HG02588 (cell line): ENCODE data around the gene FAM216A.
"Not testable (repeated sequence)": the region's sequence is repeated elsewhere in the genome, so short reads cannot be mapped to it uniquely, and the experiment has no call there.

Experiments used
- ATAC-seq: cut with Tn5 transposase; IDR thresholded peaks from one replicate; pipeline ENCODE4 v1.9.1; 2021; ENCODE audit warnings: mild to moderate bottlenecking, moderate library complexity; ENCODE audit not compliant: unreplicated experiment

The FAM216A gene

DNA sequence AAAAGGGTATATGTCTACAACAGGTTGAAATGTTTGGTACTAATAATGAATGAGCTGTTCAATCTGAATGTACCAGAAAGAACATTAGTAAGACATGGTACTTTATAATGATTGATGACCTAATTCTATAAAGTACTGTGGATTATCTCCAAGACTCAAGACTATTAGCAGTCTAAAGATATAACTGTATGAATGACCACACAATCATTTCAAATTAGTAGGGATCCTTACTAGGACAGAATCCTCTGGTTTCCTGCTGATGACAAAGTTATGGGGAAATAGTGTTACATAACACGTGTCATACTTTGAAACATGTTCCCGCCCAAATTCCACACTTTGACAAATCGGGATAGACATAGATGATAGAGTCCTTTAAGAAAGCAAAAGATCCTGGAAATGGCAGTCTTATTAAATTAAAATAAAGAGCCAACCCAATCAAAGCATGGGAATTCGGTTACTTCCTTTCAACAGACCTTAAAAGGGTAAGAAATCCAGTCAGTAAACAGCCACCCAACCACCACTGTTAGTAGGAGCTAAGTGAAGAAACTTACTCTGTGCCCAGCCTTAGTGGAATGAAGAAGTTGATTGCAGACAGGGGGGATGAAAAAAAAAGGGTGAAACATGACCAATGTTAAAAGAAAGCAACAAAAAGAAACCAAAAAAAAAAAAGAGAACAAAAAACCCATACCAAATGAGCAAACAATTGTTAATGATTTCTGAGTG, 30.5 kb downstream of the FAM216A start:
- no peak for ATAC-seq

DNA sequence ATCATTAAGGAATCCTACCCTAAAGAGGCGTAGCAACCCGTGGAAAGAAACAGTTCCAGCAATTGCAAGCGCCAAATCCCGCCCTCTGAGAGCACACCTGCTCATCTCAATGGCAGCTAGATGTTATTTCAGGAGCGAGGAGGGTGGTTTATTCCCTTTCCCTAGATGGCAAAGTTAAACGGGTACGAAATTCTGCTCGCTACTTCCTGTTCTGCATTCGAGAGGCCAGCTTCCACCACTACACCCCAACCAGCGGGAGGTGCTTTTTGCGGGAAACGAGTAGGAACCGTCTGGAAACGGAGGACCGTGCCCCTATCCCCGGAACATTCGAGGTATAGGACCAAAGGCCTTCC, 32.7 kb downstream of the FAM216A start:
- no peak for ATAC-seq

DNA sequence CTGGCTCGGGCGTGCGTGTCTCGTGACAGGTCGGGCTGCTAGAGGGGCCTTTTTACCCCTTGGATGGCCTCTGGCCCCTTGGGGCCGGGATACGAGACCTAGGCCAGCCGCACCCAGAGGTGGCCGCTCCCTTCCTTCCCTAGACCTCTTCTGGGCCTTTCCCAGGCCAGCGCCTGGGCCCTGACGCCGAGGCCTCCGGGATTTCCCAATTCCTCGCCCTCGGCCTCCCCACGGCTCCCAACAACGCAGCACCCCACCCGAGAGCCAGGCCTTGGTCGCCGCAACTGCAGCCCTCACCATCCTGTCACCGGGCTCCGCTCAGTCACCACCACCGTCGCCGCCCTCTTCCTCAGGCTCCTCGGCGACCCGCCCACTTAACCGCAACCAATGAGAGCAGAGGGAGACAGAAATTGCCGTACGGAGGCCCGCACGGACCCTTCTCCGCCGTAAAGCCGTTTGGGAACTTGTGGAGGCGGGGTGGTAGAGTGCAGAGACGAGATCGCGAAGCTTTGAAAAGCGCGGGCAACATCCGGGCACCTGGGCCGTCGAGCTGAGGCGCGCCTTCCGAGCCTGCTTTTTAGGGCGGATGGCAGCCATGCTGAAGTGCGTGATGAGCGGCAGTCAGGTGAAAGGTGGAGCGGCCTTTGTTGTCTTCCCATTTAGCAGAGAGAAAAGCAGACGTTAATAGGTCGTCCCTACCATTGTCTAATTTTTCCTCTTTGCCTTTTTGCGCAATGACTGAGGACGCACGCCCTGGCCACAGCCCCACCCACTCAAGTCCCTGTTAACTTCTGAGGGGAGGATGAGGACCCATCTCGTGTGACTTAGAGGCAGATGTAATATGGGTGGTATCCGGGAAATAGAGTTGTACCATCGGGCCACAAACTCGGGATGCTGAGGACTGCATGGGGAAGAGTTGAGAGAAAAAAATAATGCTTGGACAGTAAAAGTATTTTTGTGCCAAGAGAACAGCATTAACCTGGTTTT, 33.4 kb downstream of the FAM216A start, which contains the start of the genes RAD9B and VPS29:
RAD9B (plus strand) TSS at position 580 of the 987 bp plus-strand sequence; CDS start at position 587, 7 bp downstream.
VPS29 (minus strand) TSS at position 360 of the 987 bp plus-strand sequence; CDS start at position 300, 60 bp downstream.
- peak; percentile 92 for ATAC-seq

DNA sequence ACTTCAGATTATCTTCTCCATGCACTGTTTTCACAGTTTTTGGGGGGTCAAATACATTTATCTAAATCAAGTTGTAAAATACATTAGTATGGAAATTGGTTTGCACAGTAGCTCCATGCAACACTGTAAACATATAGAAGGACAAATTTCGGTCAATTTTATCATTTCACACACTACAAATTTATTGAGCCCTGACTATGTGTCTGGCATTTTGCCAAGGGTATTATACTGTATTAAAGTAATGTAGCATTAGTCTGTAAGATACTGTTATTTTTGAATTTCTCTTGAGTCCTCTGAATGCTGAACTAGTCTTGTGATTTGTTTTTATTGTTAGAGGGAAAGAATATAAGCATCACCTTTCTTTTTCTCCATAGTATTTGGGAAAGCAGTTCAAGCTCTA, 34.8 kb downstream of the FAM216A start:
- no peak for ATAC-seq

DNA sequence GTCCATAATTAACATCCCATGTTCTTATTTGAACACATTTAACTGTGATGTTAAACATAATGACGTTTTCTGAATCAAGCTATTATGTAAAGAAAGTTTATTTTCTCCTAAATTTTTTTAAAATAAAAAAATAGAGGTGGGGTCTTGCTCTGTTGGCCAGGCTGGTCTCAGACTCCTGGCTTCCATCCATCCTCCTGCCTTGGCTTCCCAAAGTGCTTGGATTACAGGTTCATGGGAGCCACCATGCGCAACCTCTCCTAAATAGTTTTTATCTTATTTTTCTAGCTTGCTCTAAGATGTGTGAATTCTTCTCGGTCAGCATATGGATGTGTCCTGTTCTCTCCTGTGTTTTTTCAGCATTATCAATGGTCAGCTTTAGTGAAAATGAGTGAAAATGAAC, 36.7 kb downstream of the FAM216A start:
- no peak for ATAC-seq

DNA sequence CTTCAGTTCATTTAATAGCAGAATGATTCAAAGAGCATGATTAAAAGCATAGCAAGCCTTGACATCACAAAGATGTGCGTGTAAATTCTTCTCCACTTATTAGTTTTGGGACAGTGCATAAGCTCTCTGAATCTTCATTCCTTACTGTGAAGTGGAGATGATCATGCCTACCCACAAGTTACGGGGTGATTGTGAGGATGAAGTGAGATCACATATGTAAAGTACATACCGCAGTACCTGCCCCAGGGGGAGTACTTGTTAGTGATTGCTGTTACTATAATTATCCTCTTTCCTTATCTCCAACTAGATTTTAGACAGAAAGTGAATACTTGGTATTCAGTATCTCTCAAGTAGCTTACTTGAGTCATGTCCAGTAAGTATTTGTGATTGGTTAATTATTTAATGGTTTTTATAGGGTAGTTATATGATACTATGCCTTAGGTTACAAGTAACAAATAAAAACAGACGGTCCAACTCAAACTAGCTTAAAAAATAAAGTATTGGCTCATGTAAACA, 39.5 kb downstream of the FAM216A start:
- ATAC-seq = no peak

DNA sequence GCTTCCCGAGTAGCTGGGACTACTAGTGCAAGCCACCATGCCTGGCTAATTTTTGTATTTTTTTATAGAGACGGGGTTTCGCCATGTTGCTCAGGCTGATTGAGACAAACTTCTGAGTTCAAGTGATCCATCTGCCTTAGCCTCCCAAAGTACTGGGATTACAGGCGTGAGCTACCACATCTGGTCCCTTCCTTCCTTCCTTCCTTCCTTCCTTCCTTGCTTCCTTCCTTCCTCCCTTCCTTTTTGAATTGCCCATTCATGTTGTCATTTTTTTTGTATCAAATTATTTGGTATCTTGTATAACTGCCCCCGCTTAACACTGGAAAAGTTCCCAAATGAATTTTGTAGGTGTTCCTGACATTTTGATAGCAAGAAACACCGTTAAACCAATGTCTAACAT, 45.2 kb downstream of the FAM216A start:
- ATAC-seq = no peak

DNA sequence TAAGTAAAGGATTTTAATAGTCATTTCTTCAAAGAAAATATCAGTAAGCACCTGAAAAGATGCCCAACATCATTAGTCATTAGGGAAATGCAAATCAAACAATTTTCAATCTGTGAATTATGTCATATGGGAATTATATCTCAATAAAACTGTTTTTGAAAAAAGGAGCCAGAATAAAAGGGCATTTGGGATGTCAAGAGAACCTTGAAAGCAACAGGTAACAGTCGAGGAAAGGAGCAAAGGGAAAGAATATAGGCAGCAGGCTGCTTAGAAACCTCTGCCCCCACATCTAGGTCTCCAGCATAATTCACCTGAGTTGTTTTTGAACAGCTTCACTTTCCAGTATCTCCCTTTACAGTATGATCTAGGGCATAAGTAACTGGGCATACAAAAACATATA, 45.7 kb downstream of the FAM216A start:
- ATAC-seq = no peak

DNA sequence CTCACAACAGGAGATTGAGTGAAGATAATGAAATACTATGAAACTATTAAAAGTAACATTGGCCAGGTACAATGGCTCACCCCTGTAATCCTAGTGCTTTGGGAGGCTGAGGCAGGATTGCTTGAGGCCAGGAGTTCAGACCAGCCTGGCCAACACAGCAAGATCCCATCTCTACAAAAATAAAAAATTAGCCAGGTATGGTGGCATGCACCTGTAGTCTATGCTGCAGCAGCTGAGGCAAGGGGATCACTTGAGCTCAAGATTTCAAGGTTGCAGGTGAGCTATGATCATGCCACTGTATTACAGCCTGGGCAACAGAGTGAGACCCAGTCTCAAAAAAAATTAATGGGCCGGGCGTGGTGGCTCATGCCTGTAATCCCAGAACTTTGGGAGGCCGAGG, 48.4 kb downstream of the FAM216A start:
- ATAC-seq = no peak

DNA sequence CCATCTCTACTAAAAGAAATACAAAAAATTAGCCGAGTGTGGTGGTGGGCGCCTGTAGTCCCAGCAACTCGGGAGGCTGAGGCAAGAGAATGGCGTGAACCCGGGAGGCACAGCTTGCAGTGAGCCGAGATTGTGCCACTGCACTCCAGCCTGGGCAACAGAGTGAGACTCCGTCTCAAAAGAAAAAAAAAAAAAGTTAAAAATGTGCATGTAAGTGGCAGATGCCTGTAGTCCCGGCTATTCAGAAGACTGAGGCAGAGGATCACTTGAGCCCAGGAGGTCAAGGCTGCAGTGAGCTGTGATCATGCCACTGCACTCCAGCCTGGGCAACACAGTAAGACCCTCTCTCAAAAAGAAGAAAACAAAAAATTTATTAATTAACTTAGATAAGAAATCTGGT, 49.4 kb downstream of the FAM216A start:
- not testable (repeated sequence) for ATAC-seq

DNA sequence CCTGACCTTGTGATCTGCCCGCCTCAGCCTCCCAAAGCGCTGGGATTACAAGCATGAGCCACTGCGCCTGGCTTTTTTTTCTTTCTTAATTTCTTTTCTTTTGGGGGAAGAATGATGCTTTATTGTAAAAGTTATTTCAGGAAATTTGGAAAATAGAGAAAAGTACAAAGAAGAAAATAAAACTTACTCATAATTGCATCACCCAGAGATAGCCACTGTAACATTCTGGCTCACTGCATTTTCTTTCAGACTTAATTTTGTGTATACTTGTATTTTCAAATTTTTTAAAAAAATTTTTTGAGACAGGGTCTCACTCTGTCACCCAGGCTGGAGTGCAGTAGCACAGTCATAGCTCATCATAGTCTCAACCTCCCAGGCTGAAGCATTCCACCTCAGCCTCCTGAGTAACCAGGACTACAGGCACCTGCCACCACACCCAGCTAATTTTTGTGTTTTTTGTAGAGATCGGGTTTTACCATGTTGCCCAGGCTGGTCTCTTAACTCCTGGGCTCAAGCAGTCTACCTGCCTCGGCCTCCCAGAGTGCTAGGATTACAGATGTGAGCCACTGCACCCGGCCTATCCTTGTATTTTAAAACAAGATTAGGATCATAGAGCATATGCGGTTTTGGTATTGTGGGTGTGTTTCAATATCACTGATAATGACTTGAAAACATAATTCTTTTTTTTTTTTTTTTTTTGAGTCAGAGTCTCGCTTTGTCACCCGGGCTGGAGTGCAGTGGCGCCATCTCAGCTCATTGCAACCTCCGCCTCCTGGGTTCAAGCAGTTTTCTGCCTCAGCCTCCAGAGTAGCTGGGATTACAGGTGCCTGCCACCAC, 52.4 kb downstream of the FAM216A start:
- ATAC-seq = not testable (repeated sequence)

DNA sequence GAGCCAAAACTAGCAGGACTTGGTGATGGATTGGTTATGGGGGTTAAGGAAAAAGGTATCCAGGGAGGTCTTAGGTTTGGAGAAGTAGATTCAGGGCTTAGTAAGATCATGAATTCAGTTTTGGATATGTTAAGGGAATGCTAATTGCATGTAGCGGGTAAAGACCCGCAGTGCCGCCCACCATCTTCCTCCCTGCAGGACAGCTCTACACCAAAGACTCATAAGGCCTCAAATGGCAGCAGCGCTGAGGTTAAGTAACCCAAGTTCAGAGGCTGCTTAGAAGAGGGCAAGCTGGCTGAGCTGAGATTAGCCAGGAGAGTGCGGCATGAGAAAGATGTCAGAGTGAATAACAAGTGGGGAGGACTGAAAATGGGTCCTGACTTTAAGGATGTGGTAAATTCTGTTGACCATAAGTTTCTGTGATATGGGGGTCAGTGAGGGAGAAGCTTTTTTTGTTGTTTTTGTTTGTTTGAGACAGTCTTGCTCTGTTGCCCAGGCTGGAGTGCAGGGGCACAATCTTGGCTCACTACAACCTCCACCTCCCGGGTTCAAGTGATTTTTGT, 59.7 kb downstream of the FAM216A start:
- no peak for ATAC-seq

DNA sequence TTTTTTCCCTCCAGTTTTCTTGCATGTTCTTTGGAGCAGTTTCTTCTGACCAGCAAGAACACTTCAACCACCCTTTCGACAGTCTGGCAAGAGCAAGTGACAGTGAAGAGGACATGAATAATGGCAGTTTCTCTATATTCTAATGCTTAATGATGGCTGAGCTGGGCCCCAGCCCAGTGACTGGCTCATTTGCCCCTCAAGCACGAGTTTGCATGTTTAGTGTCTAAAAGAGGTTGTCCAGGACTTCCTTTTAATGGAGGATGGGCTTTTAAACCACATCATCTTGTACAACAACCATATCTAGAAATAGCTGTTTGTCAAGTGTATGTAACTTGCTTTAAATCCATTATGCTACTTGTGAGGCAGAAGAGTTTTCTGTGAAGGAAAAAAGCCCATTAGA, 61.9 kb downstream of the FAM216A start:
- no peak for ATAC-seq

DNA sequence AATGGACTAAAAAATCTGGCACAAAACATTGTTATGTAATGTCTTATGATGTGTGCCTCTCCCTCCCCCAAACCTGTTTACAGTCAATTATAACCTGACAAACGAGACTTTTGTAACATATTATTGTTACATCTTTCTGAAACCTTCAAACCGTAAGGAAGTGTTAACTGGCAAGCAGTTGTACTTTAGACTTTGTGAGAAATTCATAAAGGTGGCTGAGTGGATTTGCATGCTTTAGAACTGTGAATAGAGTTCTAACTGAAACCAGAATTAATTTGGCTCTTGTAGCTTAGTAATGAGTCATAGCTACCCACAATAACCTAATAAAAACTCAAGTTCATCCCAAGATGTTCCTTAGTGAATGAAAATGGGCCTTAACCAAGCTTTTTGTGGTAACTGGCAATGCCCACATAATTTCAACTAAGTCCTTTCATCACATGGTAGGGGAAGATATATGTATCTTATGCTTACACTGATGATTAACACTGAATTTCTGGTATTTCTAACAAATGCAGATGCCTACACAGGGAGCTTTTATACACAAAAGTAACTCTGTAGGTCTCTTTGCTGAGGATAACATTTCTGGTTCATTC, 63.2 kb downstream of the FAM216A start:
- peak; percentile 83 for ATAC-seq

DNA sequence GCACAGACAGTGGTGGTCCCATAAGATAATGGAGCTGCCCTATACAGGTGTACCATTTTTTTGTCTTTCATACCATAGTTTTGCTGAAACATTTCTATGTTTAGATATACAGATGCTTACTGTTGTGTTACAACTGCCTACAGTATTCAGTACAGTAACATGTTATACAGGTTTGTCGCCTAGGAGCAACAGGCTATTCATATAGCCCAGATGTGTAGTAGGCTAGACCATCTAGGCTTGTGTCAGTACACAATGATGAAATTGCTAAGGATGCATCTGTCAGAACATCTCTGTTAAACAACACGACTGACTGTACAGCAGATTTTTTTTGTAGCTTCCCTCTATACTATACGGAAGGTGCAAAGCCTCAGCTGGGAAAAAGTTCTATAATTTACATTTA, 64.0 kb downstream of the FAM216A start:
- ATAC-seq = no peak

DNA sequence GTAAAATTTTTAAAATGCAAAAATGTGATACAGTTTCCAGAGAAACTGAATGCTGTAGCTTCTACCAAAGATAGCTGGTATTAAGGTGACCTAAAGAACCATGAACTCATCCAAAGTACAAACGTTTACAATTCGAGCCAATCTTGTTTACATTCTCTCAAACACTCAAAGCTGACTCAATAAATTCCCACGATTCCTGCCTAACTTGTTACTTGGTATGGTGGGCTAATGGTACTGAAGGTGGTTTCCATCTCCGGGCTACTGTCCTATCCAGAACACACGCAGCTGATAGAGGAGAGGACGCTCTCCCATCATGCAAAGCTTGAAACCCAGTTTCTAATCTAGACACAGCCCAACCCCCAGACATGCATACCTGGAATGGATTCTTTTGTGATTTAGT, 65.0 kb downstream of the FAM216A start:
- ATAC-seq = no peak

DNA sequence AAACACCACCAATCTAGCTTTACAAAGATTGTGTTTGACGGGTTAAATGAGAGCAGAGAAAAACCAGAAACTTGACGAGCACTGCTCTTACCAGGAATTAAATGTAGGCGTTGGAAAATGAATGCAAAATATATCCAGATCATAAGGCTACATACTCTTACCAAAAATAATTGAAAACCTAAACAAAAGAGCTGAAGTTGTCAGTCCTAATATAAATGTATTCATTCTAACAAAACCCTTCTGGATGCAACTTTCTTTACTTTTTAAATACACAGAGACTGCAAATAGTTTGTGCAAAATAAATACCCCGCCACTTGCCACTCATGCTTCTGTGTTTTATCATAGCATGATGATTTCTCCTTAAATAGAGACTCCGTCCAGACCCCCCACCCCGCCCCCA, 66.2 kb downstream of the FAM216A start:
- no peak for ATAC-seq

DNA sequence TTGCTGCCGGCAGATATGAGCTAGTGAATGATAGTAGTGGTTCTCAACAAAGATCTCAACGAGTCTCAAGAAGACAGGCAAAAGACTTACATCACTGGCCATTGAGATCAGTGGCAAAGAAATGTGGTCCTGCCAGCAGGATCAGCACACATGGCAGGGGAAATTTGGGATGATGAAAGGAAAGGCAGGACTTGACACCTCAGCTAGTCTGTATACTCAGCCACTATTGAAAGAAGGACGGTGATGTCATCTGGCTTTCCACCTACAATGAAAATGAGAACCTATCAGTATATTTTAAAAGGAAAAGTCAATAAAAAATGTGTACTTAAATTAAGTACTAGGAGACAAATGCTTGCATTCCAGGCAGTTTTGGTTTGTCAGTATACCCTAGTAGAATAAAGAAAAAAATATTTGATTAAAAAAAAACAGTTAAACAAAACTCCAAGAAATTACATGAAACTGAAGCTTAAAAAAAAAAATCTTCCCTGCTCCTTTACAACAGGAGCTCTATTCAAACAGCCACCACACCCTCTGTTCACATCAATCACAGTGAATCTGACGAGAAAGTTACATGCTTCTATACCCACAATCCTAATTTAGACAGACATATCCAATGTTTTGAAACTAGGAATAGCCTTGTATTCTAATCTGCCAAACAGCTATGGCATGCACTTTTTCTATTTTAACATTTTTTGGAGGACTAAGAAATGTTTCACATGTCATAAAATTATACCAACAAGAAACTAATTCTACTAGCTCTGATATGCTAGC, 68.4 kb downstream of the FAM216A start:
- no peak for ATAC-seq
